Measurements from ENCODE around the gene ETV7. TPM values are rescaled to one million over a fixed set of nuclear protein-coding genes. Genes with fewer than 3 reads are reported as not detected.
"Not testable (repeated sequence)": the region's sequence is repeated elsewhere in the genome, so short reads cannot be mapped to it uniquely, and the experiment has no call there.

ETV7 gene
- total and polyA plus RNA-seq, 2 experiments from 2014 or later = 0.47 to 1.2 TPM

- H3K4me2 ChIP-seq = no peak overlapping the region
- no peak overlapping the region for H3K4me3 Mint-ChIP-seq
- H3K27ac Mint-ChIP-seq = no peak overlapping the region
Measured at GRCh38 chr6:36413489-36414480, 26.3 kb upstream of the ETV7 start.

GRCh38 chr6:36409718-36410117 lies 22.2 kb upstream of the ETV7 start:
- not testable (repeated sequence) for H3K9me2 ChIP-seq (ENCODE audit: insufficient read depth); H4K20me1 ChIP-seq (replicated peaks; ENCODE audit: insufficient read depth); H3F3A ChIP-seq (replicated peaks; ENCODE audit: low read depth); H3K4me2 ChIP-seq; H3K79me2 ChIP-seq (replicated peaks; ENCODE audit: insufficient read depth); H3K27ac Mint-ChIP-seq; H3K9me3 Mint-ChIP-seq; ATAC-seq; H3K4me1 Mint-ChIP-seq; H3K4me1 ChIP-seq (ENCODE audit: insufficient read depth); H3K27me3 ChIP-seq (ENCODE audit: insufficient read depth); H3K27me3 Mint-ChIP-seq (ENCODE audit: insufficient read depth, low read depth, poor library complexity); H3K36me3 ChIP-seq (ENCODE audit: insufficient read depth); H3K36me3 Mint-ChIP-seq (ENCODE audit: low read depth); H3K27ac ChIP-seq (ENCODE audit: low read depth); H2AFZ ChIP-seq; DNase-seq (ENCODE audit: low spot score); H3K4me3 ChIP-seq; H3K4me3 Mint-ChIP-seq

More at GRCh38 chr6:36413489-36414480, 26.3 kb upstream of the ETV7 start:
- H3K79me2 ChIP-seq (replicated peaks; ENCODE audit: insufficient read depth) = no peaks in the 10 kb centered on the region
- peaks cover 3% of the 10 kb centered on the region; the same call in 1 of the 2 replicates for H3K9me2 ChIP-seq (ENCODE audit: insufficient read depth)
- no peaks in the 10 kb centered on the region for H3K27me3 ChIP-seq (ENCODE audit: insufficient read depth)
- no peak overlapping the region for H3K4me3 ChIP-seq
- H3F3A ChIP-seq (replicated peaks; ENCODE audit: low read depth) = no peaks in the 10 kb centered on the region
- Mint-ChIP-seq H3K36me3 (ENCODE audit: low read depth) (peaks cover 4% of the 10 kb centered on the region; the same call in 1 of the 3 replicates), H3K4me1 (no peaks in the 10 kb centered on the region), H3K9me3 (peaks cover 5% of the 10 kb centered on the region), H3K27me3 (ENCODE audit: insufficient read depth, low read depth, poor library complexity) (peaks cover 4% of the 10 kb centered on the region)
- no peak overlapping the region for H3K27ac ChIP-seq (ENCODE audit: low read depth)
- DNase-seq (ENCODE audit: low spot score) = no peak
- TF ChIP-seq REST (IDR thresholded peaks at IDR 0.05; ENCODE audit: unreplicated experiment) (no peak), JUNB (IDR thresholded peaks at IDR 0.05; ENCODE audit: unreplicated experiment) (no peak), CTCF (conservative IDR thresholded peaks at IDR 0.05; ENCODE audit: low read depth in 2 of 2) (no peak), ZNF331 (CRISPR knock-in tag; IDR thresholded peaks at IDR 0.05; ENCODE audit: low read depth) (no peak), NANOG (IDR thresholded peaks at IDR 0.05; ENCODE audit: borderline replicate concordance) (no peak), ETS1 (IDR thresholded peaks at IDR 0.05) (no peak)
- no peaks in the 10 kb centered on the region for H4K20me1 ChIP-seq (replicated peaks; ENCODE audit: insufficient read depth)
- no peak for ATAC-seq
- H3K4me1 ChIP-seq (ENCODE audit: insufficient read depth) = no peaks in the 10 kb centered on the region
- H3K36me3 ChIP-seq (ENCODE audit: insufficient read depth) = no peaks in the 10 kb centered on the region
- peak overlapping the region; percentile 15; the same call in 1 of the 2 replicates for H2AFZ ChIP-seq
